ENCODE data around the gene FAM124B. TPM values are rescaled to one million over a fixed set of nuclear protein-coding genes. Genes with fewer than 3 reads are reported as not detected.

Gene FAM124B
- total RNA-seq, 6 donors from 2014 or later = 1.5 to 3.5 (median 2.1) TPM

DNA sequence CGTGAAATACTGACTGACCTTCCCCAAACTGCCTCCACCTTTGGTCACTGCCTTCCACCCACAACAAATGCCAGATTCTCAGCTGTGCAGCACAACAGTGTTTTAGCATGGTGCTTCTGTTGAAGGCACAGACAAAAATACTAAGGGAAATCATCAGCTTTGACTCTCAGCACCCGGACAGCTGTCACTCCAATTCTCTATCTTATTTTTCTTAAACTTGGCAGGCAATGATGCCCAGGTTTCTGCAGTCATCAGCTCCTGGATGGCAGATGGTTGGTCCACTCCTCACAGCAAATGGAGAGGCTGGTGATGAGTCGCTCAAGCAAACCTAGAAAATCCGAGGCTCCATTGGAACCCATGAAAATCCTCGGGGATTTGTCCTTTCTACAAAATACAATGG, 2.9 kb upstream of the FAM124B start:
- Histone ChIP-seq H3K4me3 (no peak overlapping the region), H3K4me1 (peaks cover 0 to 6% (median 2%) of the 10 kb centered on the region in 4 donors), H3K9me3 (no peaks in the 10 kb centered on the region), H3K27ac (no peak overlapping the region), H3K36me3 (no peaks in the 10 kb centered on the region), H3K27me3 (no peaks in the 10 kb centered on the region)
- no peak for DNase-seq
- no peak for ATAC-seq (ENCODE audit: low FRiP score in 2 of 2)
- WGBS, 2 donors = 78 to 87% methylated on average over 5 of the region's 5 CpGs
- TF ChIP-seq POLR2A (IDR thresholded peaks at IDR 0.05) (no peak), EP300 (IDR thresholded peaks at IDR 0.05) (no peak), POLR2AphosphoS5 (IDR thresholded peaks at IDR 0.05) (no peak)
- TF ChIP-seq, protein P1, sequence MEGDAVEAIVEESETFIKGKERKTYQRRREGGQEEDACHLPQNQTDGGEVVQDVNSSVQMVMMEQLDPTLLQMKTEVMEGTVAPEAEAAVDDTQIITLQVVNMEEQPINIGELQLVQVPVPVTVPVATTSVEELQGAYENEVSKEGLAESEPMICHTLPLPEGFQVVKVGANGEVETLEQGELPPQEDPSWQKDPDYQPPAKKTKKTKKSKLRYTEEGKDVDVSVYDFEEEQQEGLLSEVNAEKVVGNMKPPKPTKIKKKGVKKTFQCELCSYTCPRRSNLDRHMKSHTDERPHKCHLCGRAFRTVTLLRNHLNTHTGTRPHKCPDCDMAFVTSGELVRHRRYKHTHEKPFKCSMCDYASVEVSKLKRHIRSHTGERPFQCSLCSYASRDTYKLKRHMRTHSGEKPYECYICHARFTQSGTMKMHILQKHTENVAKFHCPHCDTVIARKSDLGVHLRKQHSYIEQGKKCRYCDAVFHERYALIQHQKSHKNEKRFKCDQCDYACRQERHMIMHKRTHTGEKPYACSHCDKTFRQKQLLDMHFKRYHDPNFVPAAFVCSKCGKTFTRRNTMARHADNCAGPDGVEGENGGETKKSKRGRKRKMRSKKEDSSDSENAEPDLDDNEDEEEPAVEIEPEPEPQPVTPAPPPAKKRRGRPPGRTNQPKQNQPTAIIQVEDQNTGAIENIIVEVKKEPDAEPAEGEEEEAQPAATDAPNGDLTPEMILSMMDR (IDR thresholded peaks at IDR 0.05) = no peak

- WGBS, 2 donors = 65 to 93% methylated on average over 2 of the region's 2 CpGs
- TF ChIP-seq EP300 (IDR thresholded peaks at IDR 0.05) (no peak), POLR2A (IDR thresholded peaks at IDR 0.05) (no peak), POLR2AphosphoS5 (IDR thresholded peaks at IDR 0.05) (no peak)
- TF ChIP-seq, protein P1 (IDR thresholded peaks at IDR 0.05) = no peak
- H3K9me3 ChIP-seq = no peaks in the 10 kb centered on the region
- H3K36me3 ChIP-seq = no peaks in the 10 kb centered on the region
- H3K27me3 ChIP-seq = no peaks in the 10 kb centered on the region
- peaks cover 0 to 6% (median 2%) of the 10 kb centered on the region in 4 donors for H3K4me1 ChIP-seq
- no peak for ATAC-seq (ENCODE audit: low FRiP score in 2 of 2)
- no peak overlapping the region for H3K27ac ChIP-seq
- H3K4me3 ChIP-seq = no peak overlapping the region
- DNase-seq = no peak
Measured at GRCh38 chr2:224403657-224404056, 1.8 kb upstream of the FAM124B start.

DNA sequence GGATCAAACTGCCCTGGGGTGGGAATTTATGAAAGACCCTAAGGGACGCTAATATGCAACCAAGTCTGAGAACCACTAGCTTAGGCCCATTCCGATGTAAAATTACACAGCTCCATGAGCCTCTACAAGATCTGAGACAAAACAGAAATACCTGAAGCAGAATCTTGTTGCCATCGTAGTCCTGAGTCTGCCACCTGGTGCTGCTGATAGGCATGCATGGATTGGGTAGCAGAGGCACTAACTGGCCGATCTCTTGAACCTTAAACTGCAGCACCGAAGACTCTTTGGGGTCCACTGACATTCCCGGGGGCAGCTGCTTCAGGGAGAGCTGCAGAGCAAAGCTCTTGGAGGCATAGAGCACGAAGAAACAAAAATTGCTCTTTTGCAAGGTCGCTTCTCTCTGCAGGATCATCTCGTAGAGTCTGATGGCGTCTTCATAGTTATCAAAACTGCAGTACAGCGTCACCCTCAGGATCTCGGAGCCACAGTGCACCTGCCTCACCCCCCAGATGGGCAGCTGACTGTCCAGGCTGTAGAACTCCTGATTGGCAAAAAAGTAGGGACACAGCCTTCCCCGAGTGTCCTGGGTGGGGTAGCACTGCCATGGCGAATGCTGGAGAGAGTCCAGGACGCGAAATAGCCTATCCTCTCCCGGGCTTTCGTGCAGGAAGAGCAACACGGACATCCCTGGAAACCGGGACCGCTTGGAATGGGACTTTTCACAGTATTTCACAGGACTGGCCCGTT, 848 bp downstream of the FAM124B start:
- no peak for DNase-seq
- WGBS, 2 donors = 50 to 54% methylated on average over 21 to 22 of the region's 22 CpGs
- no peaks in the 10 kb centered on the region for H3K27me3 ChIP-seq
- no peak for TF ChIP-seq POLR2A (IDR thresholded peaks at IDR 0.05)
- TF ChIP-seq, protein P1 (IDR thresholded peaks at IDR 0.05) = no peak
- TF ChIP-seq EP300 (IDR thresholded peaks at IDR 0.05) = no peak
- no peak for TF ChIP-seq POLR2AphosphoS5 (IDR thresholded peaks at IDR 0.05)
- ATAC-seq (ENCODE audit: low FRiP score in 2 of 2) = peak; percentile 30 to 54
- H3K27ac ChIP-seq = peak overlapping the region; percentile 64 to 80 (median 66)
- H3K9me3 ChIP-seq = no peaks in the 10 kb centered on the region
- H3K4me3 ChIP-seq = peak overlapping the region; percentile 33 to 52 (median 43)
- no peaks in the 10 kb centered on the region for H3K36me3 ChIP-seq
- peaks cover 0 to 7% (median 3%) of the 10 kb centered on the region in 4 donors for H3K4me1 ChIP-seq

DNA sequence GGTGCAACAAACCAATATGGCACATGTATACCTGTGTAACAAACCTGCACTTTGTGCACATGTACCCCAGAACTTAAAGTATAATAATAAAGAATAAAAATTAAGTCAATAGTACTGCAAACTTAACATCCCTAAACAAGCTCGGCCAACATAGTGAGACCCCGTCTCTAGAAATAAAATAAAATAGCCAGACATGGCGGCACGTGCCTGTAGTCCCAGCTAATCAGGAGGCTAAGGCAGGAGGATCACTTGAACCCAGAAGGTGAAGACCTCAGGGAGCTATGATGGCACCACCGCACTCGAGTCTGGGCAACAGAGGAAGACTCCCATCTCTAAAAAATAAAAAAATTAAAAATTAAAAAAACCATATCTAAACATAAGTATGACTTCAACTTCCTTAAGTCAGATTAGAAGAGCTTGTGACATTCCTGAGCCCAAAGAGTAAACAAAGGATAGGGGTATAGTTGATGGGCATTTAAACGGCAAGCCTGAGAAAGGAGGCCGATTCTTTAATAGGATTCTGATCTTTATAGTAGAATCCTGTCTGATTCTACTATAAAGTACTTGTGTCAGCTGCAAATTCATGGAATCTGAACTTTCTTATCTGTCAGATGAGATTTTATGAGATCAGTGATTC, 1.6 kb downstream of the FAM124B start:
- Histone ChIP-seq H3K36me3 (no peaks in the 10 kb centered on the region), H3K9me3 (no peaks in the 10 kb centered on the region), H3K27ac (peak overlapping the region; percentile 64 to 80 (median 66)), H3K4me3 (peak overlapping the region; percentile 33 to 52 (median 43)), H3K27me3 (no peaks in the 10 kb centered on the region), H3K4me1 (peaks cover 0 to 7% (median 3%) of the 10 kb centered on the region in 4 donors)
- TF ChIP-seq, protein P1 (IDR thresholded peaks at IDR 0.05) = no peak
- no peak for TF ChIP-seq POLR2AphosphoS5 (IDR thresholded peaks at IDR 0.05)
- no peak for TF ChIP-seq EP300 (IDR thresholded peaks at IDR 0.05)
- no peak for TF ChIP-seq POLR2A (IDR thresholded peaks at IDR 0.05)
- 42 to 67% methylated on average over 8 of the region's 8 CpGs for WGBS, 2 donors
- DNase-seq = no peak
- no peak for ATAC-seq (ENCODE audit: low FRiP score in 2 of 2)
